GM19240 (cell line): ENCODE results near the gene ELMOD3.

ENCODE experiments used
- DNase-seq: peaks from one replicate; pipeline ENCODE4 v3.0.0; 2011; ENCODE audit warnings: low spot score; ENCODE audit not compliant: insufficient read length

Gene ELMOD3

DNA sequence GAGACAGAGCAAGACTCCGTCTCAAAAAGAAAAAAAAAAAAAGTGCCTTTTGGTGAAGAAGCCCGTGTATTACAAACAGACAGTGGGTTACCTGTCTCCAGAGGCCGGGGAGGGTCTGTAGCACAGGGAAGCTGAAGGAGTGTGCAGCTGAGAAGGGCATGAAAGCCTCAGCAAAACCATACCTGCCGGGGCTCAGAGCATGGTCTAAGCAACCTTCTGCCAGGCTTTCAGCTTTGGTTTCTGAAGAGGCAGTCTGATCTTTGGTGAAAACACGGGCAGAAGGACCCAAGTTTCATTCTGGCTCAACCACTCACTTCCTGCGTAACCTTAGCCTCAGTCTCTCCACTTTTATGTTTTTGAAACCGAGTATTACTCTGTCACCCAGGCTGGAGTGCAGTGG is 85.4 kb downstream of the ELMOD3 start:
- DNase-seq: no peak

DNA sequence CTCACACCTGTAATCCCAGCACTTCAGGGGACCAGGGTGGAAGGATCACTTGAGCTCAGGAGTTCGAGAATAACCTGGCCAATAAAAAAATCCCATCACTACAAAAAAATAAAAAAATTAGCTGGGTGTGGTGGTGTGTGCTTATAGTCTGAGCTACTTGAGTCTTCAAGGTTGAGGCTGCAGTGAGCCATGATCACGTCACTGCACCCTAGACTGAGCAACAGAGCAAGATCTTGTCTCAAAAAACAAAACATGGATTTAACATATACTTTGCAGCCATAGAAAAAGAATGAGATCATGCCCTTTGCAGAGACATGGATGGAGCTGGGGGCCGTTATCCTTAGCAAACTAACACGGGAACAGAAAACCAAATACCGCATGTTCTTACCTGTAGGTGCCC is 86.2 kb downstream of the ELMOD3 start:
- no peak for DNase-seq
